NCI-H2227 (cell line): Measurements from ENCODE around the gene ZFYVE1.
"Not testable (repeated sequence)": the region's sequence is repeated elsewhere in the genome, so short reads cannot be mapped to it uniquely, and the experiment has no call there.

Experiments
- DNase-seq: peaks from one replicate; lab custom pipeline; 2025; ENCODE audit not compliant: unreplicated experiment; lab: John Stamatoyannopoulos, UW

ZFYVE1 gene

DNA sequence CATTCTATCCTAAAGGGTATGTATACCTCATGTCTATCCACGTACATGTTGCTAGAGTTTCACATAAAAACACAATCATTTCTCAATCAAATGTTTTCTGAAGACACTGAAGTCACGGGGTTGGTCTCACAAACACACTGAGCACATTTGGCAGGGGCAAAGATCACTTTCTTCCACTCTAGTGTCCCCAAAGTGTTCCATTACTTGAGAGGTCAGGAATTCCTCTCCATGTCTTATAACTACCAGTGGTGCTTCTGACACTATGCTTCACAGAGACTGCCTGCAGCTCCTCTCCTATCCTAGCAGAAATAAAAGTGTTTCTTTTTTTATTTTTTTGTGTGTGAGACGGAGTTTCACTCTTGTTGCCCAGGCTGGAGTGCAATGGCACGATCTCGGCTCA, 19.1 kb downstream of the ZFYVE1 start:
- no peak for DNase-seq

DNA sequence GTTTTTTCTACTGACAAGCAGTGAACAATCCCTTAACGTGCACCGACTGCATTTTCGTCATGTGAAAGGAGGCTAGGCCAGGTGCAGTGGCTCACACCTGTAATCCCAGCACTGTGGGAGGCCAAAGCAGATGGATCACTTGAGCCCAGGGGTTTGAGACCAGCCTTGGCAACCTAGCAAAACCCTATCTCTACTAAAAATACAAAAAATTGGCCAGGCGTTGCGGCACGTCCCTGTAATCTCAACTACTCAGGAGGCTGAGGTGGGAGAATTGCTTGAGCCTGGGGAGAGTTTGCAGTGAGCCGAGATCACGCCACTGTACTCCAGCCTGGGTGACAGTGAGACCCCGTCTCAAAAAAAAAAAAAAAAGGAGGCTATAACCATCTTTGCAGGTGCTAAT, 22.3 kb downstream of the ZFYVE1 start:
- DNase-seq, result not testable (repeated sequence)

DNA sequence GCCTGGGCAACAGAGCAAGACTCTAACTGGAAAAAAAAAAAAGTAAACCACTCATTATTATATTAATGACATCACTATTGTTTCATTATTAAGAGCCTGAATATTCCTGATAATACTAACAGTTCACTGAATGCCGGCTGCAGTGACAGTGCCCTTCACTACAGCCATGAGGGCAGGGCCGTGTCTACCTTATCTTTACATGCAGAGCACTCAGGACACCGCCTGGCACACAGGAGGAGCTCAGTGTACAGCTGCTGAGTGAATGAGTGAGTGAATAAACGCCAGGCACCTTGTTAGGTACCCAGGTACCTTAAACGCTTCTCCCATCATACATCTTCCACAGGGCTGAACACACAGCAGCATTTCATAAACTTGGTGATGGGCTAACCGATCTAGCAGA, 23.2 kb downstream of the ZFYVE1 start:
- DNase-seq, result no peak

DNA sequence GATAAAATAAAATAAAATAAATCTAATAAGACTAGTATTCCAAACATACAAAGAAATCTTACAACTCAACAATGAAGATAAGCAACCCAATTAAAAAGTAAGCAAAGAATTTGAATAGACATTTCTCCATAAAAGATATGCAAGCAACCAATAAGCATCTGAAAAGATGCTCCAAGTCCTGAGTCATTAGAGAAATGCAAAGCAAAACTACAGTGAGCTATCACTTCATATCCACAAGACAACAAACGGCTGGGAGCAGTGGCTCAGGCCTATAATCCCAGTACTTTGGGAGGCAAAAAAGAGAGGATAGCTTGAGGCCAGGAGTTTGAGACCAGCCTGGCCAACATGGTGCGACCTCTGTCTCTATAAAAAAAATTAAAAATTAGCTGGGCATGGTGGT, 26.8 kb downstream of the ZFYVE1 start:
- no peak for DNase-seq

DNA sequence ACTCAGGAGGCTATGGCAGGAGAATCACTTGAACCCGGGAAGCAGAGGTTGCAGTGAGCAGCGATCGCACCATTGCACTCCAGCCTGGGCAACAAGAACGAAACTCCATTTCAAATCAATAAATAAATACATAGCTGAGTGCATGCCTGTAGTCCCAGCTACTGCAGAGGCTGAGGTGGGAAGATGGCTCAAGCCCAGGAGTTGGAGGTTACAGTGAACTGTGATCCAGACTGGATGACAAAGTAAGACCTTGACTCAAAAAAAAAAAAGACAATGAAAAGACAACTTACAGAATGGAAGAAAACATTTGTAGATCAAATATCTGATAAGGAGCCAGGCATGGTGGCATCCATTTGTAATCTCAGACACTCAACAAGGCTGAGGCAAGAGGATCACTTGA, 27.6 kb downstream of the ZFYVE1 start:
- no peak for DNase-seq

DNA sequence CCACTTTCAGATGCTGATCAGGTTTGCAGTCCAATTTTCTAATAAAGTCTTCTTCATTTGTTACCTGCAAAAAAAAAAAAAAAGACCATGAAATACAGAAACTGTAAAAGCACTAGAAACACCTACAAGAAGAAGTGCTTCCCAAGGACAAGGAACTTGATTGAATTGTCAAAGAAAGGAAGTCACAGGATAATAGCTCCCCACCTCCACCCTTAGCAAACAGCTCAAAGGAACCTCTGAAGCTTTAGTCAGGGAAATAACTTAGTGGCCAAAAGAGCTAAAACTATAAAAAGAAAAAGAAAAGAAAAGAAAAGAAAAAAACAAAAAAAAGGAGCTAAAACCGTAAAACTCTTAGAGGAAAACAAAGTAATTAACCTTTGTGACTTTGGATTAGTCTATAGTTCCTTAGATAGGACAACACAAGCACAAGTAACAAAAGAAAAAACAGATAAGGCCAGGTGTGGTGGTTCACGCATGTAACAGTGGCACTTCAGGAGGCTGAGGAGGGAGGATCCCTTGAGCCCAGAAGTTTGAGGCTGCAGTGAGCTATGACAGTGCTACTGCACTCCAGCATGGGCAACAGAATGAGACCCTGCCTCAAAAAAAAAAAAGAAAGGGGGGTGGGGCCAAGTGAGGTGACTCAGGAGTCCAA, 28.5 kb downstream of the ZFYVE1 start:
- no peak for DNase-seq

DNA sequence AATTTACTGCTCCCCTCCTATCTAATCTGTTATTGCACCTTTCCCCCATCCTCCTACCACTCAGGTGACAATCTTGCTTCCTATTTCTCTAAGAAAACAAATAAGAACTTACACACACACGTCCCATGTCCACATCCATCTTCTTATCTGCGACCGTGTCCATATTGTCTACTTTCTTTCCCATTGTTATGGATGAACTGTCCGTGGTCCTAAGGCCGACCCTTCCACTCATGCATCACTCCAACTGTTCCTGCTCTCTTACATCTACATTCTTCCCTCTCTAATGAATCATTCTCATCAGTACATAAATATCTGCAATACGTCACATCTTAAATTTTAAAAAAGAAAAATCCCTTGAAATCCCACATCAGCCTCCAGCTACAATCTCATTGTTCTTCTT, 30.0 kb downstream of the ZFYVE1 start:
- DNase-seq, result no peak

DNA sequence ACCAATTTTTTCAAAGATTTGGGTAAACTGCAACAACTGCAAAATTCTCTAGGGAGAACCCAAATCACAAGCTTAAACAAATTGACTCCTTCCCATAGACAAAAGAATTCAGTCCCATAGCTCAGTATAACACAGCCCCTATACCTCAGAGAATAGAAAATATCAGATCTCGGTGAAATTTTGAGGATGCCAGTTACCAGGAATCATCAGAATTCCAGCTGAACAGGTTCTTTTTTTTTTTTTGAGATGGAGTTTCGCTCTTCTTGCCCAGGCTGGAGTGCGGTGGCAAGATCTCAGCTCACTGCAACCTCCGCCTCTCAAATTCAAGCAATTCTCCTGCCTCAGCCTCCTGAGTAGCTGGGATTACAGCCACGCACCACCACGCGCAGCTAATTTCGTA, 36.7 kb downstream of the ZFYVE1 start:
- no peak for DNase-seq

DNA sequence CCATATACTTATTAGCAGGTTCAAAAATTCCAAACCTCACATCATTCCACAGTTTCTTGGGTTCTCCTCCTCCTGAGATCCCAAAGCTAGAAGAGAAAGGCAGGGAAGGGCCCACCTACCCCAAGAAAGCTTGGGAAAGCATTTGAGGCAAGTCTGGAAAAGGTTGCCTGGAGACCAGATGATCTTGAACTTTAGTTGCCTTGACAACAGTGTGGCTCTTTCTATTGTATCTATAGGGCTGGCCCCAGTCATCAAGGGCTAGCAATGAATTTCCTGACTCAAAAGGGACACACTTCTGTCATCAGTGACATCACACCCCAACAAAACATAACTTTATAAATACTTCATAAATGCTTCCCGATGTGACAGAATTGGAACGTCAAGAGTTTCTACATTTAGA, 40.0 kb downstream of the ZFYVE1 start:
- no peak for DNase-seq

DNA sequence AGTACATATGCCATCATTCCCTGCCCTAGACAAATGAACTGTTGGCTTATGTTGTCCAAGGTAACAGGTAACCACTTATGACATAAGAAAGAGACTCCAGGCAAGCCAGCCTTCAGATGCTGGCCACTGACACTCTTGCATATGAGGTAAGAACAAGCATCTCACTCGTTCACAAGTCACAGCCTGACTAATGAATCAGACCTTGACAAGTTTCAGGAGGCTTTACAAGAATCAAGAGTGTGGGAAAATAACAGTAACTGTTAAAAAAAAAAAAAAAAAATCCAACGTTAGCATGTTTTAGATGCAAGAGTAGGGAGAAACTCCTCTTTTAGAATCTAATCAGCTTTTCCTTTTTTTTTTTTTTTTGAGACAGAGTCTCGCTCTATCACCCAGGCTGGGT, 40.7 kb downstream of the ZFYVE1 start:
- no peak for DNase-seq

DNA sequence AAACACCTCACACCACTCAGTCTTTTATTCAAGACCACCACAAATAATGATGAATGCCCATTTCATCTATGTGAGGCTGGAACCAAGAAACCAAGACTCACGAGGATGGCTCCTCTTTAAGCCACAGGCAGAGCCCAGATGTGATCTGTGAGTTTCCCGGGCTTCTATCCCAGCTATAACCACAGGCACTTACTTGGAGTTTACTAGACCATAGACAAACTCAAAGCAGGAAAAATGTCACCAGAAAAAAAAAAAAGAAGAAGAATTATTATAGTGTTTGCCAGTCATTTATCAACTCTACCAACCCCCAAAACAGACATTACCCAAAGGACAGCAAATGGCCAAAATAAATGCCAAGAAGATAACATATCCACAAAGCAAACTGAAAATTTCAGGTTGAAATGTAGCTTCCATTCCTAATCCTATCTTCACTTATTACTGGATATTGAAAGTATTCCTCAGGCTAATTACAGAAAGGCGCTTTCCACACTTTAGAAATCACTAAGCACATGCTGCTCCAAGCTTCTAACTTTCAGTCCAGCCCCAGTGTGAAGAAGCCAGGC, 44.7 kb downstream of the ZFYVE1 start:
- no peak for DNase-seq

DNA sequence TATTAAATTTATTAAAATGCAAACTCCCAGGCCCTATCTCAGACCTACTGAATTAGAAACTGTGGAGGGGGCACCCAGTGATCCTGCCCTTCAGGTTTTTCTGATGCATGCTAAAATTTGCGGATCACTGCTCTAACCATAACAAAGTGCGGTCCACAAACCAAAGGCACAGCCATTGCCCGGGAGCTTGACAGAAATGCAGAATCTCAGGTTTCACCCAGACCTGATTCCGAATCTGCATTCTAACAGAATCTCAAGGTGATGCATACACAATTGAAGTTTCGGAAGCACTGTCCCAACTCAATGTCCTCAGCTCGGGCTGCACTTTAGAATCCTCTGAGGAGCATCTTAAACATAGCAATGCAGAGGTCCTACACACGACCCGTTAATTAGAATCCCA, 46.0 kb downstream of the ZFYVE1 start:
- DNase-seq, result no peak

DNA sequence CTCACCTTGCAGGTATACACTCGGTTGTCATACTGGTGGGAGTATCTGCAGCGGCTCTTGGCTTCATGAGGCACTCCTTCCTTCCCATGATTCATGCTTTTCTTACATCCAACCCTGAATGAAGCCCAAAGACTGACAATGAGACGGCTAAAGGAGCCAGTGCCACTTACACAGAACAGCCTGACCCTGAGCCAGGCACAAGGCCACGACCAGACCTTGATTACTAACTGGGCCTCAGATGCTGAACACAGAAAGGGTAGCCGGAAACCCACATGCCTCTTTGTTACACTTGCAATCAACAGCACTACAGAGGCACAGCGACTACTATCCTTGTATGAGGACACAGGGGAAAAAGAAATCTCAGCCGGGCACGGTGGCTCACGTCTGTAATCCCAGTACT, 48.0 kb downstream of the ZFYVE1 start:
- DNase-seq, result no peak

DNA sequence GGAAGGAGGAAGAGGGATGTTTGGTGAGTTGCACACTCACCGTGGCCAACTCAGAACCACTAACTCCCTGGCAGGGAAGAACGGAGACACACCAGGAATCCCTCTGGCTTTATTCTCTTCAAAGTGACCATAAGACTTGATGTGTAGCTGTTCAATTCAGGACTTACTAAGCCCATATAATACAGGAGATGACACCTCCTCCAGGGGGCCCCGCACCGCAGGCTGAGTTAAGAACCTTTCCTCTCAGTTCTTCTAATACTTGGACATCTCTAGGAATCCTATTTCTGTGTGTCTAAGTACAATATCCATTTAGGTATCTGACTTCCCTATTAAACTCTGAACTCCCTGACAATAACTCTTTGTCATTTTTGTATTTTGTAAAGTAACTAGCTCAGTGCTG, 51.1 kb downstream of the ZFYVE1 start:
- no peak for DNase-seq

DNA sequence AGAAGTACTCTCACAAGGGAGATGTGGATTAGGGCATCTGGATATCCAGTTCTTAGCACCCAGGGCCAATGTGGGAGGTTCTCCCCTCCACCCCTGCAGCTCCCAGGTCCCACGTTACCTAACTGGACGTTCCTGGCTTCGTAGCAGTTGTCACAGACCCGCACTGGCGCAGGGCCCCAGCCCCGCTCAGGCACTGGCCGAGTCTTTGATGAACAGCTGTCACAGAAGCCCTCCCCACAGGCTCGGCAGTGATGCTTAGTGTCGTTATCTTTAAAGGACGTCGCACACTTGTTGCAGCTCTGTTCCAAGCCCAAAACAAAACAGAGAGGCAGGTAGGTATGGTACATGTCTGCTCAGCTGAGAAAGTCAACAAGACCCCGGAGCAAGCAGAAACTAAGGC, 52.2 kb downstream of the ZFYVE1 start:
- no peak for DNase-seq

DNA sequence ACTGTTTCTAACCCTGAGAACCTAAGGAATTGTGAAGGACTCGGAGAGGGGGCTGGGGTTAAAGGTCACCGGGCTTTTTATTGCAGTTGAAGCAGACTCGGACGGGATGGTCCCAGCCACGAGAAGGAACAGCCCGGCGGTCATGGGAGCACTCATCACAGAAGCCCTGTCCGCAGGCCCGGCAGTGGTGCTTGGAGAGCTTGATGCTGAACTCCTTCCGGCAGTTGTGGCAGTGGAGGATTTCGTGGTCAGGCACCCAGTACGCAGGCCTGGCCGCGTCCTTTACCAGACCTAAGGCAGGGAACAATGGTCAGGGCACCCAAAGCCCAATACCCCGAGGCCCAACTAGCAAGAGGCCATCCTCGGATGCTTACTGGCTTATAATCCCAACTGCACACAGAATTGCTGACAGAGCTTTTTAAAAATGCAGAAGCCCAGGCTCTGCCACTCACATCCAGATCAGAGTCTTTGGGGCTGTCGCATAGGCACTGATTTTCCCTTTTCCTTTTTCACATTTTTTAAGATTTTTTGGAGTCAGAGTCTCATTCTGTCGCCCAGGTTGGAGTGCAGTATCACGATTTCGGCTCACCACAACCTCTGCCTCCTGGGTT, 56.0 kb downstream of the ZFYVE1 start:
- DNase-seq, result no peak

DNA sequence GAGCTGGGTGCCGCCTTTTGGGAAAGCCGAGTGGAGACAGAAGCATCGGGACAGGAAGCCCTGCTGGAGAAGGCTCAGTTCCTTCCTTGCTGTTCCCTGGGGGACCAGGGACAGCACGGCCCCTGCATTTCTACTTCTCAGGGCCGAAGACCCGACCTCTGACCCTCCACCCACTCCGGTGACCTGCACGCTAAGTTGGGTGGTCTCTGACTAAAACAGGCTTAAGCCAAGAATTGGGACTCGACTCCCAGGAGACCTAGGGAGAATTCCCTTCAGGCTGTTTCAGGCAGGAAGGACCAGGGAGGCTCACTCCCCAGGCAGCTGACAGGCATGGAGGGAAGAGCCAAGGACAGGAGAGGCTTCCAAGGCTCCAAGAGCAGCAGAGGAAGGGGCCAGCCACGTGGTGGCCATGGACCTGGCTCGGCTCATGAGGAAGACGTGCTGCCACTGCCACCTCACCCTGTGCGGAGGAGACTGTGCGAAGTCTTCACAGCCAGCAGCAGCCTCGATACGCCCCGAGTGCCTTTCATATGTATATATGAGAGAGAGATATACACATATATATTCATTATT, 56.8 kb downstream of the ZFYVE1 start:
- no peak for DNase-seq

DNA sequence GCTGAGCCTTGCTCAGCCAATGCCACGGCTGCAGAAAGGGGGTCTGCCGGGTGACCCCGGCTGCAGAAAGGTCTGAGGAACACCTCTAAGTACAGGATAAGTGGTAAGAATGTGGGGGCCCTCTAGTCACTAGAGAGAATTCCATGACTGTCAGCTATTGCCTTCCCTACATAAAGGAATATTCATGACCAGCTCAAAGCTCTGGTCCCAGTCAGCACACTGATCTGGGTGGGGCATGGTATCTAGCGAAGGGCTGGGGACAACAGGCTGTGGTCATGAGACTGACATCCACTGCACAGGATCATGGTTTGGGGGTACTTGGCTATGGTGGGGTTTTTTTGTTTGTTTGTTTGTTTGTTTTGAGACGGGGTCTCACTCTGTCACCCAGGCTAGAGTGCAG, 58.6 kb downstream of the ZFYVE1 start:
- no peak for DNase-seq

DNA sequence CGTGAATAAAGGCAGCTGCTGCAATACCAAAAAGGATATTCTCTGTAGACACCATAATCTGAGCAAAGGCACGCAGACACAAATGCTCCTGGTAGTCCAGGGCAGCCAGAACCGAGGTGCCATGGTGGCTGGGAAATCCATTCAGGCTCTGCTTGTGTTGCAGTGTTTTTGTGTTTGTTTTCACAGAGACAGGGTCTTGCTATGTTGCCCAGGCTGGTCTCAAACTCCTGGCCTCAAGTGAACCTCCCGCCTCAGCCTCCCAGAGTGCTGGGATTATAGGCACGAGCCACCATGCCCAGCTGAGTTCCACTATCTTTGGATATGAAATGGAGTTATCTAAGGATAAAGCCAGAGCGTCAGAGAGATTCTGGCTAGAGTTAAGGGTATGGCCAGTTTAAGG, 60.9 kb downstream of the ZFYVE1 start:
- DNase-seq, result no peak

DNA sequence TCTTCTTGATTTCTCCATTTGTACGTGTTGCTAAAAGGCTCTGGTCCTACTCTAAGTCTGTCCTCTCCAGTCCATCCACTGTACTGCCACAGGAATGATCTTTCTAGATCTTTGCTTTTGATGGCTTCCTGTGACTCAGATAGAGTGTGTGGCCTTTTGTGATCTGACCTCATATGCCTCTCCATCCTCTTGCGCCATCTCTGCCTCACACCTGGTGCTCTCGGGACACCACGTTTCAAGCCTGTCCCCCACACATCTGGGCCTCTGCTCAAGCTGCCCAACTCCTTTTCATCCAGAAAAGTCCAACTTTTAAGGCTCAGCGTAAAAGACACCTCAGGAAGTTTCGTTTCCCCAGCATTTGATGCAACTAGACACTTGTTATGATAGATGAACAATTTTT, 61.7 kb downstream of the ZFYVE1 start:
- no peak for DNase-seq

DNA sequence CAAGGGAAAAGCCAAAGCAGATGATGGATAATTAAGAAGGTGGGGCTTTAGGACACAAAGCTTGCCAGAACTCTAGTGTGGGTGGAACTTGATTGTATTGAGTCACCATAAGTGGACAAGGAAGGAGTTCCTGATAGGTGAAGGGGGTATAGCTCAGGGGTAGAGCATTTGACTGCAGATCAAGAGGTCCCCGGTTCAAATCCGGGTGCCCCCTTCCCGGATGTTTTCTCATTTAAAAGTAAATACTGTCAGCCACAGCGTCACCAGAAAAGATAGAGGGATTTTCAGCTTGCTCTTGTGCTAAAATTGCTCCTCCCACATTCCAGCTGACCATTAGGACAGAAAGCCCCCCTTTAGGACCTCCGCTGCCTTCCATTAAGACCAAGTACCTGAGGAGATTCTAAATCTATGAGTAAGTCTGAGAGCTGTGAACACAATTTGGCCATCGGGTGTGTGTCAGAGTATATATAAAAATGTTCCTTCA, 64.0 kb downstream of the ZFYVE1 start:
- peak; percentile 70 for DNase-seq

DNA sequence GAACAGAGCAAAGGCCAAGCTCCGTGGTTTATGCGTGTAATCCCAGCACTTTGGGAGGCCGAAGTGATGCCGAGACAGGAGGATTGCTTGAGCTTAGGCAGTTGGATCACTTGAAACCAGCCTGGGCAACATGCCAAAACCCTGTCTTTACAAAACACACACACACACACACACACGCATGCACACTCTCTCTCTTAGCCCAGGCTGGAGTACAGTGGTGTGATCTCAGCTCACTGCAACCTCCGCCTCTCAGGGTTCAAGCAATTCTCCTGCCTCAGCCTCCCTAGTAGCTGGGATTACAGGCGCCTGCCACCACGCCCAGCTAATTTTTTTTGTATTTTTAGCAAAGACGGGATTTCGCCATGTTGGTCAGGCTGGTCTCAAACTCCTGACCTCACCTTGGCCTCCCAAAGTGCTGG, 64.6 kb downstream of the ZFYVE1 start:
- peak; percentile 81 for DNase-seq
